HG03103 (cell line): ENCODE results near the gene NCAPH2.

Experiments
- ATAC-seq: cut with Tn5 transposase; IDR thresholded peaks from one replicate; pipeline ENCODE4 v1.9.1; 2021; ENCODE audit warnings: low read depth; ENCODE audit not compliant: unreplicated experiment

The NCAPH2 gene

DNA sequence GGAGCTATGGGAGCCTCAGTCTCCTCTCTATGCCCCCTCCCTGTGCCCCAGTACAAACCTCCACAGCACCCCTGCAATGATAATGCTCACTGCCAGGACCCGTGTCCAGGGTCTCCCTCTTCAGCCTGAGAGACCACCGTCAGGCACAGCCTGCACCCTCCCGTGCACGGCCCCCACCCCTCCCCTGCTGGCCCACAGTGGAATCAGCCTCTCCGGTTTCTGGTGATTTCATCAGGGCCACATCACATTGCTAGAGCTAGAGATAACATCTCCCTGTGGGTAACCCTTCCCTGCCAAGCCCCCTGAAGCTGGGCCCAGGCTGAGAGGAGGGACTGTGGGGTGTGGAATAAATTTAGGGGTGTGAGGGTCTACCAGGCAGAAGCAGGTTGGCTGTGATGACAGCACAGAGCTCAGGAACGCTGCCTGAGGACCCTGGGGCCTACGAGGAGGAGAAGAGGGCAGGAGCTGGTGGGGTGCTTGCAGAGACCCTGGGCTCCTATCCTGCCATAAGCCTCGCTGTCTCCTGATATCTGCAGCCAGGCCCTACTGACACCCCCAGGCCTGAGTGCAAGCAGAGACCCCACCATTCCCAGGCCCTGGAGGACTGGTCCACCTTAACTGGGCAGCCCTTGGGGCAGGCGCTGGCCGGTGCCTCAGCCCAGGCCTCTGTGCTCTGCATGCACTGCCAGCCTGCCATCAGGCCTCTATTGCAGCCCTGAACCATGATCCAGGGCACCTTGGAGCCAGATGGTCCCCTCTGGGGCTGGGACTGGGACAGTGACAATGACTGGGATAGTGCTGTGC is 37.7 kb downstream of the NCAPH2 start, which contains the start of gene KLHDC7B:
Gene KLHDC7B, plus strand, starts transcription at position 378 of the 804 bp plus-strand sequence. Its CDS starts 345 bp downstream, at position 723.
- no peak for ATAC-seq

DNA sequence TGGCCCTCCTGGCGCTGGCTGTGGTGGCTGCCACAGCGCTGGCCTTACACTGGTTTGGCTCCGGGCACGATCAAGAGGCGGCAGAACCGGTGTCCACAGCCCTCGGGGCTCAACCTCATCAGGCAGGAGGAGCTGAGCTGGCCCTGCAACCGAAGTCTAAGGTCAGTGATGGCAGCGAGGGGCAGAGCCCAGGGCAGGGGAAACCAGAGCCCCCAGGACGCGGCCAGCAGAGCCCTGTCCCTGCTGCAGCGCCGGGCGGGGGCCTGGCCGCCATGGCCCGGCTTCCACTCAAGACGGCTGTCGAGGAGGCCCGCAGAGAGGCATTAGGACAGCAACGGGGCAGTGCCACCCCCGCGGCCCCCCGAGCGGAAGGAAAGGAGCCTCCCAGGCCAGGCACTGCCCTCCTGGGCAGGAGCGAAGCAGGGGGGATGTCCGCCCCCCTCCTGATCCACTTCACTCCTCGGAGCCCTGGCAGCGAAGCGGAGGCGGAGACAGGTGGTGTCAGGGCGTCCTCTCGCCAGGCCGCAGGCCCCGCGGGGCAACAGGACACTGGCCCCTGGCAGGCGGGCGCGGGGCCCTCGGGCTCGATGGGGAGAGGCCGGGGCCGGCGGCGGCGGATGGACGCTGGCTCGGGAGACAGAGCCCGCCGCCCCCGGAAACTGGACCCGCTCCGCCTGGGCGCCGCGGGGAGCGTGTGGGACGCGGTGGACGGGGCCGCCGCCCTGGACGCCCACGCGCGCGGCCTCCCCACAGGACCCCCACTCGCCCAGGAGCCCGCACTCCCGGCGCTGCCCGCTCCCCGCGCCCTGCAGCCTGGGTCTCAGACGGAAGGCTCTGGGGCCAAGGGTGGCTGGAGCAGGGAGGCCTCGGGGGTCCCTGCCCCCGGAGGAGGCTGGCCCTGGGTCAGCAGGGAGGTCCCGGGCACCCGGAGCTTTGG is 38.6 kb downstream of the NCAPH2 start:
- no peak for ATAC-seq

DNA sequence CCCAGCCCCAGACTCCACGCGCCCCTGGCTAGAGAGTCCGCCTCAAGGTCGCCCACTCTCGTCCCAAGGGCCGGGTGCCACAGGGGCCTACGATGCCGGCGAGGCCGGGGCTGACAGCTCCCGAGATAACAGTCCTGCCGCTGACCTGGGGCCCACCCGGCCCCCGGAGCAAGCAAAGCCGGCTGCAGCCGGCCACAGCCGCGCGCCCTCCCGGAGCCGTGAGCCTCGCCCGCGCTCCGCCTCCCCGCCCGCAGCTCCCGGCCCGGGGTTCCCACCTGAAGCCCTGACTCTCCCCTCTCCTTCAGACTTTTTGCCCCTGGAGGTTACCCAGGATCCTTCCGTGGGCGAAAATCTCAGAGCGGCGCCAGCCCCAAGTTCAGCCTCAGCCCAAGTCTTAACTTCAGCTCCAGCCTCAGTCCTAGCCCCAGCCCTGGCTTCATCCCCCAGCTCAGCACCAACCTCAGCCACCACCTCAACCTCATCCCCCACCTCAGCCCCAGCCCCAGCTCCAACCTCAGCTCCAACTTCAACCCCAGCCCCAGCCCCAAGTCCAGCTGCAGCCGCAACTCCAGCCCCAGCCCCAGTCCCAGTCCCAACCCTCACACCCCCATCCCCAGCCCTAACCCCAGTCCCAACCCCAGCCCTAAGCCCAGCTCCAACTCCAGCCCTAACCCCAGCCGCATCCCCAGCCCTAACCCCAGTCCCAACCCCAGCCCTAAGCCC is 39.4 kb downstream of the NCAPH2 start:
- no peak for ATAC-seq

DNA sequence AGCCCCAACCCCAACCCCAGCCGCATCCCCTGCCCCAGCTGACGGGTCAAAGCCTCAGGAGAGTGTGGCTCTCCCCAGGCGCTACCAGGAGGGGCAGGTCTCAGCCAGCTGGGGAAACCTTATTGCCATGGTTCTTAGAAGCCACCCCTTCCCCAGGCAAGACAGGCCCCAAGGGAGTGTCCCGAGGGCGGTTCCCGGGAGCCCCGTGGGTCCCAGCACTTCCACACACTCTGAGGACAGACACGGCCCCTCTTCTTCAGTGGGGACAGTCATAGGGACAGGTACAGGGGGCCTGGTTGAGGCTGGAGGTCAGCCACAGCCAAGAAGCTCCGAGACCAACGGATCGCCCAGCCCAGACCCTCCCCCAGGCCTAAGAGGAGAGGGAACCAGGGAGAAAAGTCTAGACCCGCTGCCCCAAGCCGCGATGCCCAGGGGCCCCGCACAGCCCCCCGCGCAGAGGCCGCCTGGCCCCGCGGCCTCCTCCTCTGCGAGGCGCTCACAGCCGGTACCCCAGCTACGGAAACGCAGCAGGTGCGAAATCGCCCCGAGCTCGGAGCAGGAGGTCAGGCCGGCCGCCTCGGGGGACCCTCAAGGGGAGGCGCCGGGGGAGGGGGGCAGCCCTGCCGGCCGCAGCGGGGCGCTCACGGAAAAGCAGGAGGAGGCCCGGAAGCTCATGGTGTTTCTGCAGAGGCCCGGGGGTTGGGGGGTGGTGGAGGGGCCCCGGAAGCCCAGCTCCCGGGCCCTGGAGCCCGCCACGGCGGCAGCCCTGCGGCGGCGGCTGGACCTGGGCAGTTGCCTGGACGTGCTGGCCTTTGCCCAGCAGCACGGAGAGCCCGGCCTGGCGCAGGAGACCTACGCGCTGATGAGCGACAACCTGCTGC is 40.3 kb downstream of the NCAPH2 start:
- ATAC-seq, result no peak

DNA sequence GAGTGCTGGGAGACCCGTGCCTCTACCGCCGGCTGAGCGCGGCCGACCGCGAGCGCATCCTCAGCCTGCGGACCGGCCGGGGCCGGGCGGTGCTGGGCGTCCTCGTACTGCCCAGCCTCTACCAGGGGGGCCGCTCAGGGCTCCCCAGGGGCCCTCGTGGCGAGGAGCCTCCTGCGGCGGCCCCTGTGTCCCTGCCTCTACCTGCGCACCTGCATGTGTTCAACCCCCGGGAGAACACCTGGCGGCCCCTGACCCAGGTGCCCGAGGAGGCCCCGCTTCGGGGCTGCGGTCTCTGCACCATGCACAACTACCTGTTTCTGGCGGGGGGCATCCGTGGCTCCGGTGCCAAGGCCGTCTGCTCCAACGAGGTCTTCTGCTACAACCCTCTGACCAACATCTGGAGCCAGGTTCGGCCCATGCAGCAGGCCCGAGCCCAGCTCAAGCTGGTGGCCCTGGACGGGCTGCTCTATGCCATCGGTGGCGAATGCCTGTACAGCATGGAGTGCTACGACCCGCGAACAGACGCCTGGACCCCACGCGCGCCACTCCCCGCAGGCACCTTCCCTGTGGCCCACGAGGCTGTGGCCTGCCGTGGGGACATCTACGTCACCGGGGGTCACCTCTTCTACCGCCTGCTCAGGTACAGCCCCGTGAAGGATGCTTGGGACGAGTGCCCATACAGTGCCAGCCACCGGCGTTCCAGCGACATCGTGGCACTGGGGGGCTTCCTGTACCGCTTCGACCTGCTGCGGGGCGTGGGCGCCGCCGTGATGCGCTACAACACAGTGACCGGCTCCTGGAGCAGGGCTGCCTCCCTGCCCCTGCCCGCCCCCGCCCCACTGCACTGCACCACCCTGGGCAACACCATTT is 41.1 kb downstream of the NCAPH2 start:
- ATAC-seq, result no peak

DNA sequence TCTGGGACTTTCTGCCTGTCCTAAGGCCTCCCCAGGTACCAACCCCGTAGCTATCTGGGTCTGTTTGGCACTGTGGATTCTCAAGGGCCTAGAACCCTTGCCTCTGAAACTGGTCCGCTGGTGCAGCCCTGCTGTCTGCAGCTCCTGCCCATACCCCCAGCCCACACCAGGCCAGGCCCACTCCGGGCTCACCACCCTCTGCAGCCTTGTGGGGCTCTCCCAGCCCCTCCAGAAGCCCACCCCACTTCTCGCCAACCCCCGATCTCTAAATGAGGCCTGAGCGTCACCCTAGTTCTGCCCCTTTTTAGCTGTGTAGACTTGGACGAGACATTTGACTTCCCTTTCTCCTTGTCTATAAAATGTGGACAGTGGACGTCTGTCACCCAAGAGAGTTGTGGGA is 42.4 kb downstream of the NCAPH2 start:
- ATAC-seq, result no peak

DNA sequence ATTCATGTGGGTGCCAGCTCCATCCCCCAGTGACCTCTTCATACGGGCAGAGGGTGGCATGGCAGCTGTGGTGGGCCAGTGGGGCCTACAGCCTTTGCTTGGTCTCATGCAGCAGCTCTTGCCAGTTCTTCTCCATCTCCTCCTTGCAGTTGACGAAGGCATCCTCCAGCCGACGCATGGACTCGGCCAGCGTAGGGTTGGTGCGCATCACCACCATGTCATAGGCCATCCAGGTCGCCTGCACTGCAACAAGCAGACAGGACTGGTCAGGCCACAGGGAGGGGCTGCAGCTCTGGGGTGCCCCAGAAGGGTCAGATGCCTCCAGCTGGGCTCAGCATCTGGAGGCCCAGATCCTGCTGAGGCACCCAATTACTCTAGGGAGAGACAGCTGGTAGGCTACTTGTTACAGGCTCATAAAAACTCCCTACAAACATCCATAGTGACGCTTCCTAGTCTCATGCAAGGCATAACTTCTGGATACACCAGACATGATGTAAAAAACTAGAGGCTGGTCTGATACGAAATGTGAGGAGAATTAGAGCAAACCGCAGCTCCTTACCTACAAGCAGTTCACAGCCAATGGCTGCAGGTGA is 43.2 kb downstream of the NCAPH2 start:
- ATAC-seq, result no peak

DNA sequence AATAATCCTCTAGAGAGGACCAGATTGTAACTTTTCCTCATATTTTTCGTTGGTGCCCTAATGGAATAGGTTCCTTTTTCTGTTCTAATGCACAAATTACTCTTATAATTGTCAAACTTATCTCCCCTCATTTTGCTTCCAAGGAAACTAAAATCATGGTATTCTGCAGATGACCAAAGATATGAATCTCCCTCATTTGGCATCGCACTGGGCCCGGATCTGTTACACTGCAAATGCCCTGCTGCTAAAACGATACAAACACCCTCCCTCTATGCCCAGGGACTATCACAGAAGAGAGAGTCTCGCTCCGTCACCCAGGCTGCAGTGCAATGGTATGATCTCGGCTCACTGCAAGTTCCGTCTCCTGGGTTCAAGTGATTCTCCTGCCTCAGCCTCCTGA is 45.3 kb downstream of the NCAPH2 start:
- ATAC-seq, result no peak

DNA sequence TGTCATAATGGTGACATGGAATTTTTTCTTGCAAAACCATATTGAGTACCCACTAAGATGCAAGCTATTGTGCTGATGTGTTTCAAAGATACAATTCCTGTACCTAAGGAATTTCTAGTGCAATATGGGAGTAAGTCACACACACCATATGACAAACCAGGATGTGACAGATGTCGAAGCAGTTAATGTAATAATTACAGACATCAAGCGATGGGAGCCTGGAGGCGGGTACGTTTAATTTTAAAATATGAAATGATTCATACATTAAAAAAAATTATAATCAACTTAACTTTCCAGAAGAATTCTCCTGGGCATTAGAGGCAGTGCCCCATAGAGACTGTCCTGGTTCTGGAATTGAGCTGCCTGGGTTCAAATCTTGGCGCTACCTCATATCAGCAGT is 48.7 kb downstream of the NCAPH2 start:
- ATAC-seq, result no peak

DNA sequence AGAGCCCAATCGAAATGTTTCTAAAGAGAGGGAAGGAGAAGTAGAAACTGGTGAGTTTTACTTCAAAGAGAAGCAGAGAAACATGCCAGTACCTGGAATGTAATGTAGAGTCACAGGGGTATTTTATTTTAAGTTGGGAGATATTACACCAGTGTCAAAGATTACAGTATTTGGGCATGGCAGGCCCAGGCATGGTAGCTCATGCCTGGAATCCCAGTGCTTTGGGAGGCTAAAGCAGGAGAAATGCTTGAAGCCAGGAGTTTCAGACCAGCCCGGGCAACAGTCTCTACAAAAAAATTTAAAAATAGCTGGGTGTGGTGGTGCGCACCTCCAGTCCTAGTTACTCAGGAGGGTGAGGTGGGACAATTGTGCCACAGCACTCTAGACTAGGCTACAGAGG is 52.0 kb downstream of the NCAPH2 start:
- no peak for ATAC-seq

DNA sequence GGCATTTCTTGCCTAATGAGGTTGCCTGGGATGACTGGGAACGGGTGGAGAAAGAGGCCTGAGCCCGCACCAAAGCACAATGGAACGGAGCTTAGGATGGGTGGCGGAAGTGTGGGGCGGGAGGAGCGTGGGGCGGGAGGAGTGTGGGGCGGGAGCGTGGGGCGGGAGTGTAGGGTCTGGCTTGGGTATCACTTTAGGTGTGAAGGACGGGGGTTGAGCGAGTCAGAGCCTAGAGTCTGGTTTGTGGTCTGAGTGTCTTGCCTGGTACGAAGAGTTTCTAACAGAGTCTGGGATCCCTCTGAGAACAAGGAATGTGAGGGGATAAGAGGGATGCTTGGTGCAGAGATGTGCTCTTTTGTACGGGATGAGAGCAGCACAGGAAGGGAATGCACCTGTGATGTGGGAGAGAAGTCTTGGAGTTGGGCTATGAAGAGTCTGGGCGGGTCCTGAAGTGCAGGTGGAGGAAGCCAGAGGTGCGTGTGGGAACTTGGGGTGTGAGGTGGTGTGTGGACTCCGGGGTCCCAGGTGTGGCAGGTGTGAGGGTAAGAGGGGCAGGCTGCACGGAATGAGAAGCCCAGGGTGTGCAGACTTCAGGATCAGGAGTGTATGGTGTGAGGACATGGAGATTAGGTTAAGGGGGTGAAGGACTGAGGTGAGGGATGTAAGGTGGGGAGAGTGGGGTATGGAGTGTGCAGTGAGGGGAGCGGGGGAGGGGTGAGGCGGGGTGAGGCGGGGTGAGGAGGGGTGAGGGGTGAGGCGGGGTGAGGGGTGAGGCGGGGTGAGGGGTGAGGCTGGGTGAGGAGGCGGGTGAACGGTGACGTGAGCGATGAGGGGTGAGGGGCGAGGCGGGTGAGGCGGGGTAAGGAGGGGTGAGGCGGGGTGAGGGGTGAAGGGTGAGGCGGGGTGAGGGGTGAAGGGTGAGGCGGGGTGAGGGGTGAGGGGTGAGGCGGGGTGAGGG is 53.7 kb downstream of the NCAPH2 start:
- ATAC-seq, result no peak

DNA sequence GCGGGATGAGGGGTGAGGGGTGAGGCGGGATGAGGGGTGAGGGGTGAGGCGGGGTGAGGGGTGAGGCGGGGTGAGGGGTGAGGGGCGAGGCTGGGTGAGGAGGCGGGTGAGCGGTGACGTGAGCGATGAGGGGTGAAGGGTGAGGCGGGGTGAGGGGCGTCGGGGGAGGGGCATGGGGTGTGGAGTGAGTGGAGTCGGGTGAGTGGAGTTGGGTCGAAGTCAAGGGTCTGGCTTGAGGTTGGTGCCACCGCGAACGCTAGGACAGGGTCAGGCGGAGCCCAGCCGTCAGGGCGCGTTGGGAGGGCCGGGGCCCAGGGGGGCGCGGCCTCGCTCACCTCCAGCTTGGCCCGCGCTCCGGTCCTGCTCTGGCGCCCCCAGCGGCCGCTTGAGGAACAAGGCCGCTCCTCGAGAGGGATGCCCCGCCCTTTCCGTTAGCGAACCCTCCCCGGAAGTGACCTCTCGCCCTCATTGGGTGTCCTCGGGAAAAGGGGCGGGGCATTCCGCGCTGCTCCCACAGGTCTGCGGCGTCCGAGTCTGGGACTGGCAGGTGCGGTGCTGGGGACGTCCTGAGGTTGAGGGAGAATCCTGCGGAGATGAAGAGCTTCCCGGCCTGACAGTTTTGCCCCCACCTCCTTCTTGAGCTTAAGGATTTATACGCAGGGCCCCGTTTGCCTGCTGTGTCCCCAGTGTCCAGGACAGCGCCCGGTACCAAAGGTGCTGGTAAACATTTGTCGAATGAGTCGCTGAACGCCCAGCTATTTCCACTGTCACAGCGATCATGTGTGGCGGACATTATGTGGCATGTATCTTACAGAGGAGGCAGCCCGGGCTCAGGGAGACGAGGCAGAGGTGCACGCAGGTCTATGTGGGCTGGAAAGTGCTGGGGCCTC is 54.7 kb downstream of the NCAPH2 start, which contains the start of gene SYCE3:
Gene SYCE3, minus strand, starts transcription at position 397 of the 890 bp plus-strand sequence. CDS start 6,514 bp downstream, outside the sequence.
- ATAC-seq, result peak; percentile 86

DNA sequence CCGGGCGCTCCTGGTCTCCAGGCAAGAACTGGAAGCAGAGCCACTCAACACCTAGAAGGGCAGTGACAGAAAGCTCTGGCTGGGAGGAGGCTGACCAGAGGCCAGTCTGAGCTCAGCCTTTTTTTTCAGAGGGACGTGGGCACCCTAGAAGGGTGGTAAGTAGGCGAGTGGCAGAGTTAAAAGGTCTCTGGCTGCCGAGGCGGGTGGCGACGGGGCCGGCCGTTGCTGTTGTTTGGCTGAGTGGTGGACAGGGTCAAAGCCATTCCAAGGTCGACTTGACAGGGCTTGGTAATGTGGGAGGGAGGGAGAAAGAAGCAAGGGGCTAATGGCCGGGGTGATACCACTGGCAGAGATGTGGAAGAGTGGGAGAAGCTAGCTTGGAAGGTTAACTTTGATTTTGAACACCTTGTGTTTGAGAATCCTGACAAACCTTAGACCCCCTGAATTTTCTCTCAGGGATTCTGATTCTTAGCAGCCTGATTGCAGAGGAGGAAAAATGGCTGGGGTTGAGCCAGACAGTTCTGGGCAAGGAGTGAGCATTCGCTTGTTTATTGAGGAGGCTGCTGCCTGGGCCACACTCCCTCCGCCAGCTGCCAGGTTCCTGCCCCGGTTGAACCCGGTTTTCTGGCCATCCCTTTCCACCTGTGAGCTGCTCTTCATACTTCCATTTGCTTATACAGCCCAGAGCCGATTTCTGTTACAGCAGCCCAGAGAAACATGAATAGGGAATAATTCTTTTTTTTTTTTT is 55.6 kb downstream of the NCAPH2 start:
- no peak for ATAC-seq

DNA sequence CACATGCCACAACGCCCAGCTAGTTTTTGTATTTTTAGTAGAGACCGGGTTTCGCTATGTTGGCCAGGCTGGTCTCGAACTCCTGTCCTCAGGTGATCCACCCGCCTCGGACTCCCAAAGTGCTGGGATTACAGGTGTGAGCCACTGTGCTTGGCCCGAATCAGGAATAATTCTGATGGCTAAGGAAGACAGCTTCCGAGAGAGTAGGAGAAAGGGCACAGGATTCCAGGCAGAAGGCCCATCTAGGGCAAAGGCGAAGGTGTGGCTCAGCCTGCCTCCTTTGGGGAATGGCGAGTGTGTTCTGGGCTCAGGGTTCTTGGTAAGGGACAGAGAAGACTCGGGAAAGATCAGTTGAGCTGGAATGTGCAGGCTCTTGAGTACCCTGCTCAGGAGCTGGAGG is 56.3 kb downstream of the NCAPH2 start:
- ATAC-seq, result no peak

DNA sequence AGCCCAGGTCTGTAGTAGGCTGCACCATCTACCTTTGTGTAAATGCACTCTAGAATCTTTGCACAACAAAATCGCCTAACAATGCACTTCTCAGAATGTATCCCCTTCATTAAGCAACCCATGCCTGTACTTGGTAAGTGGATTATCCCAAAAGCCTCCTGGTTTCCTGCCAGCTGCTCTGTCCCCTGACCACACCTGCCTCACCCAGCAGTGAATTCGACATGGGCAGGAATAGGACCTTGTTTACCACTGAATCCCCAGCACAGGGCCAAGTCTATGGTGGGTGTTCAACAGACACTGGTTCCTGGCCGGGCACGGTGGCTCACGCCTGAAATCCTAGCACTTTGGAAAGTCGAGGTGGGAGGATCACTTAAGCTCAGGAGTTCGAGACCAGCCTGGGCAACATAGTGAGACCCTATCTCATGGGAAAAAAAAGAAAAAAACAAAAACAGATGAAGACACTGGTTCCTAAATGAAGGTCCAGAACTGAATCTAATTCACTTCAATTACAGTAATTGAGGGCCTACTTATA is 59.8 kb downstream of the NCAPH2 start:
- no peak for ATAC-seq
